Uterus (tissue), 2 donors: ENCODE measurements around the gene GGCX.

ENCODE experiments used
- CTCF ChIP-seq, 4 experiments: fragments of 200-600 bp in 2 of 4; fragments of 450-650 bp in 2 of 4; sonication (generic) in 2 of 4; IDR thresholded peaks; one replicate each; pipeline ENCODE4 v1.5.1; 2016 to 2019; ENCODE audit warnings: antibody characterized with exemption in 4 of 4, mild to moderate bottlenecking in 2 of 4, moderate library complexity in 1 of 4
- POLR2A ChIP-seq, 2 donors: fragments of 450-650 bp; IDR thresholded peaks; one replicate each; pipeline ENCODE4 v1.6.1; 2016; ENCODE audit warnings: antibody characterized with exemption in 2 of 2, mild to moderate bottlenecking in 1 of 2, moderate library complexity in 1 of 2

- TF ChIP-seq CTCF (IDR thresholded peaks at IDR 0.05) (no peak), POLR2A (IDR thresholded peaks at IDR 0.05) (no peak)
Measured at GRCh38 chr2:85506768-85507181, 54.5 kb downstream of the GGCX start.
